CD4-positive, alpha-beta memory T cell (primary cell): ENCODE measurements around the gene SEZ6L. TPM values are rescaled to one million over a fixed set of nuclear protein-coding genes. Genes with fewer than 3 reads are reported as not detected.

Experiments used
- CTCF ChIA-PET: fragments of 350-600 bp; sonication (Branson Sonifier 250); formaldehyde crosslinking; loops from one replicate; lab custom pipeline; 2021; ENCODE audit warnings: inconsistent platforms; ENCODE audit not compliant: partially characterized antibody; lab: Charles Lee
- POLR2A ChIA-PET: fragments of 350-600 bp; sonication (Branson Sonifier 250); formaldehyde crosslinking; loops from one replicate; lab custom pipeline; 2021; ENCODE audit not compliant: partially characterized antibody; lab: Charles Lee
- DNase-seq, 5 donors: peaks; one replicate each; pipeline versions ENCODE4 v3.0.0 to v3.0.0-alpha.2; 2020 to 2022; ENCODE audit warnings: mixed read lengths in 1 of 5
- H3K27ac ChIP-seq: one replicate; pipeline ENCODE4 v1.7.0; 2013; ENCODE audit warnings: low read depth, low read length
- H3K27me3 ChIP-seq: 2 replicates; pipeline ENCODE4 v1.7.0; 2013; ENCODE audit warnings: mild to moderate bottlenecking, low read length, moderate library complexity; ENCODE audit not compliant: insufficient read depth
- H3K36me3 ChIP-seq: 2 replicates; pipeline ENCODE4 v1.7.0; 2013; ENCODE audit warnings: mild to moderate bottlenecking, low read length, moderate library complexity; ENCODE audit not compliant: insufficient read depth
- H3K4me1 ChIP-seq: 2 replicates; pipeline ENCODE4 v1.7.0; 2013; ENCODE audit warnings: mild to moderate bottlenecking, low read length, moderate library complexity; ENCODE audit not compliant: insufficient read depth
- H3K4me3 ChIP-seq, 2 donors: one replicate each; pipeline ENCODE4 v1.7.0; 2013; ENCODE audit warnings: low read length in 2 of 2, mild to moderate bottlenecking in 1 of 2
- H3K9me3 ChIP-seq, 2 donors: one replicate each; pipeline ENCODE4 v1.7.0; 2013; ENCODE audit warnings: low read length in 2 of 2, control low read depth in 1 of 2; ENCODE audit not compliant: control insufficient read depth in 1 of 2
- H3K27ac Mint-ChIP-seq, 7 donors: one replicate each; pipeline ENCODE4 v1.8.0; 2020 to 2021; ENCODE audit warnings: mixed read lengths in 7 of 7, mild to moderate bottlenecking in 6 of 7, inconsistent platforms in 3 of 7, moderate library complexity in 3 of 7
- H3K27me3 Mint-ChIP-seq, 2 donors: one replicate each; pipeline ENCODE4 v1.8.0; 2020 to 2021; ENCODE audit warnings: mixed read lengths in 2 of 2
- H3K36me3 Mint-ChIP-seq, 2 donors: one replicate each; pipeline ENCODE4 v1.8.0; 2020 to 2021; ENCODE audit warnings: mixed read lengths in 2 of 2, inconsistent platforms in 1 of 2, mild to moderate bottlenecking in 1 of 2
- H3K4me1 Mint-ChIP-seq, 4 donors: one replicate each; pipeline ENCODE4 v1.8.0; 2020 to 2021; ENCODE audit warnings: mixed read lengths in 4 of 4, mild to moderate bottlenecking in 1 of 4
- H3K4me3 Mint-ChIP-seq, 8 donors: one replicate each; pipeline ENCODE4 v1.8.0; 2020 to 2021; ENCODE audit warnings: mixed read lengths in 8 of 8, mild to moderate bottlenecking in 7 of 8, moderate library complexity in 6 of 8, inconsistent platforms in 3 of 8
- H3K9me3 Mint-ChIP-seq, 8 donors: one replicate each; pipeline ENCODE4 v1.8.0; 2020 to 2021; ENCODE audit warnings: mixed read lengths in 8 of 8, mild to moderate bottlenecking in 5 of 8, inconsistent platforms in 3 of 8, moderate library complexity in 1 of 8
- intact Hi-C: fragments of 100-400 bp; cut with micrococcal nuclease; formaldehyde crosslinking; loops from one replicate; pipeline ENCODE4 v1.15.1; 2023
- polyA plus RNA-seq, 2 donors: library from polyadenylated mRNA; unstranded; fragments of 300-500 nt; fragmentation: Illumina TruSeq; gene quantifications; one replicate each; pipeline ENCODE4 v1.2.3, GENCODE V29; 2021
- total RNA-seq, 2 experiments: library from RNA; stranded (reverse); gene quantifications; one replicate each; pipeline ENCODE4 v1.2.3, GENCODE V29; 2021

SEZ6L gene
- total and polyA plus RNA-seq, 4 experiments from 2014 or later: not detected

DNA sequence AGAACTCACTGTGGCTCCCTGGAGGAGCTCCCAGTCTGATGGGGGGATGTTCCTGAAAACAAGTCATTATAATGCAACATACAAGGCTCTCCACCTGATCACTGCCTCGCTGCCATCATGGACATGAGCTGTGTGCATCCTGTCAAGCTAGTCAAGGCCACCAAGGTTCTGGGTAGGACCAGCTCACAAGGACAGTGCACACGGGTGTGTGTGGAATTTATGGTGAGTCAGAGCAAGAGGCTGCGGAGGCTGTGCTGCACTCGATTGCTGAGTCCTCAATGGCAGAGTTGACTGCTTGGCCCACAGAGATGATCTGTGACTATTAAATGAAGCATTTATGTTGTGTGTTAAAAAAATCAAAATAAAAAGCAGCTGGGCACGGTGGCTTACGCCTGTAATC, 96.6 kb downstream of the SEZ6L start:
- Histone ChIP-seq H3K27me3 (peaks cover 2% of the 10 kb centered on the region), H3K9me3 (no peaks in the 10 kb centered on the region), H3K36me3 (no peaks in the 10 kb centered on the region), H3K4me1 (no peaks in the 10 kb centered on the region), H3K4me3 (no peak overlapping the region), H3K27ac (no peak overlapping the region)
- H3K4me3 Mint-ChIP-seq: no peak overlapping the region
- peaks cover 0 to 4% (median 0%) of the 10 kb centered on the region in 8 donors for H3K9me3 Mint-ChIP-seq
- H3K27ac Mint-ChIP-seq: no peak overlapping the region
- DNase-seq: no peak
- intact Hi-C loops: no loop called here
- ChIA-PET CTCF (no interaction called here), POLR2A (no interaction called here)
- H3K27me3 Mint-ChIP-seq: peaks cover 10 to 28% of the 10 kb centered on the region in 2 donors
- H3K36me3 Mint-ChIP-seq: no peaks in the 10 kb centered on the region
- H3K4me1 Mint-ChIP-seq: no peaks in the 10 kb centered on the region

DNA sequence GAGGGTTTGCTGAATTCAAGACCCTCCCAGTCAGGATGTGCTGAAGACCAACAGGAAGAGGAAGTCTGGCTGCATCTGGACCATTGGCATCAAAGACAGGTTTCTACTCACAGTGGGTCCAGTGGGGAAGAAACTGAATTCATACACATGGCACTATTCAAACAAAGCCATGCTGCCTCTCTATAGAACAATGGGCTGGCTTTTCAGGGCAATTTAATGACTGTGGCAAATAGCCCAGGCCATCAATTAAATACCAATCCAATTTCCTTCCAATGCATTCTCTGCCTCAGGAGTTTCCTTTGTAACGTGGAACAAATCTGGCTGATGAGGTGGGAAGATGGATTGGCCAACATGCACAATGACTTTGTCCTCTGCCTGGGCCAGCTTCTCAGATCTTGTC, 98.6 kb downstream of the SEZ6L start:
- Mint-ChIP-seq H3K36me3 (no peaks in the 10 kb centered on the region), H3K4me1 (no peaks in the 10 kb centered on the region), H3K27ac (no peak overlapping the region), H3K27me3 (peaks cover 10 to 19% of the 10 kb centered on the region in 2 donors), H3K4me3 (no peak overlapping the region), H3K9me3 (peaks cover 0 to 4% (median 0%) of the 10 kb centered on the region in 8 donors)
- Histone ChIP-seq H3K9me3 (no peaks in the 10 kb centered on the region), H3K4me1 (no peaks in the 10 kb centered on the region), H3K27me3 (peaks cover 5% of the 10 kb centered on the region), H3K36me3 (no peaks in the 10 kb centered on the region), H3K27ac (no peak overlapping the region), H3K4me3 (no peak overlapping the region)
- ChIA-PET CTCF (no interaction called here), POLR2A (no interaction called here)
- intact Hi-C loops: no loop called here
- no peak for DNase-seq

GRCh38 chr22:26269572-26269971, 100.3 kb downstream of the SEZ6L start:
- Mint-ChIP-seq H3K9me3 (peaks cover 0 to 4% (median 0%) of the 10 kb centered on the region in 8 donors), H3K27me3 (peaks cover 13 to 19% of the 10 kb centered on the region in 2 donors), H3K27ac (no peak overlapping the region), H3K4me3 (no peak overlapping the region), H3K4me1 (no peaks in the 10 kb centered on the region), H3K36me3 (no peaks in the 10 kb centered on the region)
- Histone ChIP-seq H3K9me3 (no peaks in the 10 kb centered on the region), H3K36me3 (no peaks in the 10 kb centered on the region), H3K4me1 (no peaks in the 10 kb centered on the region), H3K4me3 (no peak overlapping the region), H3K27ac (no peak overlapping the region), H3K27me3 (peaks cover 5% of the 10 kb centered on the region)
- ChIA-PET POLR2A (no interaction called here), CTCF (no interaction called here)
- intact Hi-C loops: no loop called here
- DNase-seq: no peak

GRCh38 chr22:26271427-26271826, 102.2 kb downstream of the SEZ6L start:
- H3K4me1 ChIP-seq: no peaks in the 10 kb centered on the region
- no peaks in the 10 kb centered on the region for H3K4me1 Mint-ChIP-seq
- POLR2A ChIA-PET: no interaction called here
- H3K9me3 Mint-ChIP-seq: peaks cover 0 to 4% (median 0%) of the 10 kb centered on the region in 8 donors
- H3K27me3 Mint-ChIP-seq: peaks cover 13 to 14% of the 10 kb centered on the region in 2 donors
- no peaks in the 10 kb centered on the region for H3K36me3 Mint-ChIP-seq
- CTCF ChIA-PET: no interaction called here
- H3K27me3 ChIP-seq: peaks cover 5% of the 10 kb centered on the region
- H3K27ac ChIP-seq: no peak overlapping the region
- no peaks in the 10 kb centered on the region for H3K36me3 ChIP-seq
- no peaks in the 10 kb centered on the region for H3K9me3 ChIP-seq
- no peak overlapping the region for H3K4me3 ChIP-seq
- no peak overlapping the region for H3K27ac Mint-ChIP-seq
- H3K4me3 Mint-ChIP-seq: no peak overlapping the region
- no peak for DNase-seq
- intact Hi-C loops: no loop called here

- Histone ChIP-seq H3K9me3 (no peaks in the 10 kb centered on the region), H3K36me3 (no peaks in the 10 kb centered on the region), H3K27ac (no peak overlapping the region), H3K4me1 (no peaks in the 10 kb centered on the region), H3K27me3 (peaks cover 5% of the 10 kb centered on the region), H3K4me3 (no peak overlapping the region)
- ChIA-PET CTCF (no interaction called here), POLR2A (no interaction called here)
- H3K9me3 Mint-ChIP-seq: no peaks in the 10 kb centered on the region
- no peak for DNase-seq
- H3K27ac Mint-ChIP-seq: no peak overlapping the region
- peaks cover 15 to 19% of the 10 kb centered on the region in 2 donors for H3K27me3 Mint-ChIP-seq
- H3K4me1 Mint-ChIP-seq: no peaks in the 10 kb centered on the region
- H3K36me3 Mint-ChIP-seq: no peaks in the 10 kb centered on the region
- no peak overlapping the region for H3K4me3 Mint-ChIP-seq
- intact Hi-C loops: no loop called here
Measured at GRCh38 chr22:26273011-26273675, 103.9 kb downstream of the SEZ6L start.

- Mint-ChIP-seq H3K27ac (no peak overlapping the region), H3K27me3 (peaks cover 9 to 16% of the 10 kb centered on the region in 2 donors), H3K4me1 (no peaks in the 10 kb centered on the region), H3K36me3 (no peaks in the 10 kb centered on the region), H3K9me3 (no peaks in the 10 kb centered on the region), H3K4me3 (no peak overlapping the region)
- no peaks in the 10 kb centered on the region for H3K36me3 ChIP-seq
- POLR2A ChIA-PET: no interaction called here
- DNase-seq: no peak
- intact Hi-C loops: no loop called here
- H3K4me3 ChIP-seq: no peak overlapping the region
- H3K9me3 ChIP-seq: no peaks in the 10 kb centered on the region
- CTCF ChIA-PET: no interaction called here
- H3K4me1 ChIP-seq: no peaks in the 10 kb centered on the region
- H3K27ac ChIP-seq: no peak overlapping the region
- H3K27me3 ChIP-seq: no peaks in the 10 kb centered on the region
Measured at GRCh38 chr22:26276529-26277160, 107.4 kb downstream of the SEZ6L start.

DNA sequence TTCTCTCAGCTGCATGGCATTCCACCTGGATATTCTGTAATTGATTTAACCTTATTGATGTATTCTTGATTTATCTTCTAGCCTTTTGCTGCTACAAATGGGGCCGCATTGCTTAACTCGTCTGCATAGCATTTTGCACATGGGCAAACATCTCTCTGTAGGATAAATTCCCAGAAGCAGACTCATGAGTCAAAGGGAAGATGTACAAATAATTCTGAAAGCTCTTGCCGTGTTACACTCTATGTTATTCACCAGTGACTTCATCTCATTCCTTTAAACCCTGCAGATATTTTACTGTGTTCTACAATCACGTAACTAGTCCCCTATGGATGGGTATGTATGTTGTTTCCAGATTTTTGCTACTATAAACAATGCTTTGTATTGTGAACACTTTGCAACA, 112.7 kb downstream of the SEZ6L start:
- intact Hi-C loops: no loop called here
- DNase-seq: no peak
- H3K27me3 Mint-ChIP-seq: peaks cover 10 to 22% of the 10 kb centered on the region in 2 donors
- H3K9me3 Mint-ChIP-seq: peaks cover 0 to 3% (median under 1%) of the 10 kb centered on the region in 8 donors
- Histone ChIP-seq H3K36me3 (no peaks in the 10 kb centered on the region), H3K4me1 (no peaks in the 10 kb centered on the region), H3K9me3 (no peaks in the 10 kb centered on the region), H3K4me3 (no peak overlapping the region), H3K27ac (no peak overlapping the region), H3K27me3 (no peaks in the 10 kb centered on the region)
- no peak overlapping the region for H3K27ac Mint-ChIP-seq
- POLR2A ChIA-PET: no interaction called here
- no peaks in the 10 kb centered on the region for H3K36me3 Mint-ChIP-seq
- no peaks in the 10 kb centered on the region for H3K4me1 Mint-ChIP-seq
- CTCF ChIA-PET: no interaction called here
- H3K4me3 Mint-ChIP-seq: no peak overlapping the region
